H9 (cell line): ENCODE data around the gene IGF2BP3. TPM values are rescaled to one million over a fixed set of nuclear protein-coding genes. Genes with fewer than 3 reads are reported as not detected.

ENCODE experiments used
- DNase-seq: peaks from one replicate; pipeline ENCODE4 v3.0.0-alpha.2; 2017
- H2AFZ ChIP-seq: one replicate; pipeline ENCODE4 v1.6.1; 2013; ENCODE audit warnings: mild to moderate bottlenecking, low read length, control low read depth, moderate library complexity
- H2AK5ac ChIP-seq: 2 replicates; pipeline ENCODE4 v1.6.1; 2013; ENCODE audit warnings: low read length, control low read depth, mixed read lengths; ENCODE audit not compliant: insufficient read length
- H2BK120ac ChIP-seq: one replicate; pipeline ENCODE4 v1.6.1; 2013; ENCODE audit warnings: low read depth, mild to moderate bottlenecking, low read length, control low read depth, inconsistent platforms; ENCODE audit not compliant: poor library complexity, severe bottlenecking
- H2BK12ac ChIP-seq: 2 replicates; pipeline ENCODE4 v1.6.1; 2013; ENCODE audit warnings: low read length, control low read depth, mixed read lengths, low read depth; ENCODE audit not compliant: insufficient read length
- H2BK15ac ChIP-seq: 2 replicates; pipeline ENCODE4 v1.6.1; 2013; ENCODE audit warnings: low read depth, low read length, control low read depth
- H2BK20ac ChIP-seq: one replicate; pipeline ENCODE4 v1.6.1; 2013; ENCODE audit warnings: low read depth, mild to moderate bottlenecking, low read length, control low read depth, inconsistent platforms; ENCODE audit not compliant: poor library complexity, severe bottlenecking
- H2BK5ac ChIP-seq: 2 replicates; pipeline ENCODE4 v1.6.1; 2013; ENCODE audit warnings: low read length, control low read depth, mixed read lengths; ENCODE audit not compliant: insufficient read length
- H3K14ac ChIP-seq: 2 replicates; pipeline ENCODE4 v1.6.1; 2013; ENCODE audit warnings: low read length, control low read depth; ENCODE audit not compliant: insufficient read depth
- H3K18ac ChIP-seq: 2 replicates; pipeline ENCODE4 v1.6.1; 2013; ENCODE audit warnings: low read depth, mild to moderate bottlenecking, mixed read lengths, low read length, control low read depth; ENCODE audit not compliant: insufficient read length
- H3K23ac ChIP-seq: 2 replicates; pipeline ENCODE4 v1.6.1; 2013; ENCODE audit warnings: low read length, control low read depth, mixed read lengths, low read depth; ENCODE audit not compliant: insufficient read length
- H3K23me2 ChIP-seq: 2 replicates; pipeline ENCODE4 v1.6.1; 2013; ENCODE audit warnings: low read depth, mild to moderate bottlenecking, mixed read lengths, low read length, control low read depth; ENCODE audit not compliant: insufficient read length, poor library complexity, severe bottlenecking
- H3K27ac ChIP-seq: 2 replicates; pipeline ENCODE4 v1.5.1; 2013; ENCODE audit warnings: low read length, control low read depth, mixed read lengths, low read depth; ENCODE audit not compliant: insufficient read length
- H3K27me3 ChIP-seq: 2 replicates; pipeline ENCODE4 v1.6.1; 2013; ENCODE audit warnings: low read length, control low read depth, inconsistent platforms; ENCODE audit not compliant: insufficient read depth
- H3K4ac ChIP-seq: 2 replicates; pipeline ENCODE4 v1.6.1; 2013; ENCODE audit warnings: low read depth, mild to moderate bottlenecking, control low read depth, inconsistent platforms, low read length, moderate library complexity
- H3K4me1 ChIP-seq: 2 replicates; pipeline ENCODE4 v1.6.1; 2013; ENCODE audit warnings: low read length, control low read depth, inconsistent platforms; ENCODE audit not compliant: insufficient read depth
- H3K4me2 ChIP-seq: 2 replicates; pipeline ENCODE4 v1.6.1; 2013; ENCODE audit warnings: low read length, control low read depth, mixed read lengths; ENCODE audit not compliant: insufficient read length, insufficient read depth
- H3K56ac ChIP-seq: 2 replicates; pipeline ENCODE4 v1.6.1; 2013; ENCODE audit warnings: low read depth, mild to moderate bottlenecking, mixed read lengths, low read length, control low read depth; ENCODE audit not compliant: insufficient read length
- H3K79me1 ChIP-seq: 2 replicates; pipeline ENCODE4 v1.6.1; 2013; ENCODE audit warnings: low read depth, mild to moderate bottlenecking, moderate library complexity, low read length, control low read depth, inconsistent platforms; ENCODE audit not compliant: insufficient read depth, poor library complexity, severe bottlenecking
- H3K79me2 ChIP-seq: 2 replicates; pipeline ENCODE4 v1.6.1; 2013; ENCODE audit warnings: low read length, control low read depth, inconsistent platforms; ENCODE audit not compliant: insufficient read depth
- H3K9ac ChIP-seq: 2 replicates; pipeline ENCODE4 v1.6.1; 2013; ENCODE audit warnings: low read length, control low read depth, mixed read lengths; ENCODE audit not compliant: insufficient read length; ENCODE audit errors: extremely low read depth
- H3K9me3 ChIP-seq: one replicate; pipeline ENCODE4 v1.6.1; 2013; ENCODE audit warnings: low read depth, low read length, inconsistent platforms; ENCODE audit not compliant: control insufficient read depth
- H3T11ph ChIP-seq: one replicate; pipeline ENCODE4 v1.6.1; 2013; ENCODE audit warnings: mild to moderate bottlenecking, low read length, control low read depth, inconsistent platforms
- H4K20me1 ChIP-seq: one replicate; pipeline ENCODE4 v1.6.1; 2013; ENCODE audit not compliant: control insufficient read depth, insufficient read length, insufficient read depth
- H4K5ac ChIP-seq: 2 replicates; pipeline ENCODE4 v1.6.1; 2013; ENCODE audit warnings: low read depth, mild to moderate bottlenecking, mixed read lengths, low read length, control low read depth; ENCODE audit not compliant: insufficient read length
- H4K8ac ChIP-seq: replicated peaks from 2 replicates; pipeline ENCODE4 v1.6.1; 2013; ENCODE audit warnings: low read length, control low read depth, mixed read lengths, low read depth; ENCODE audit not compliant: insufficient read length
- H4K91ac ChIP-seq: 2 replicates; pipeline ENCODE4 v1.6.1; 2013; ENCODE audit warnings: low read depth, mild to moderate bottlenecking, moderate library complexity, mixed read lengths, low read length, control low read depth; ENCODE audit not compliant: insufficient read length
- H3K27ac Mint-ChIP-seq, 3 experiments: 2 replicates in 2 of 3; 3 replicates in 1 of 3; pipeline ENCODE4 v1.8.0; 2020 to 2021; ENCODE audit warnings: mixed read lengths in 3 of 3, mild to moderate bottlenecking in 1 of 3, moderate library complexity in 1 of 3
- H3K27me3 Mint-ChIP-seq: 2 replicates; pipeline ENCODE4 v1.8.0; 2021; ENCODE audit warnings: low read depth, mild to moderate bottlenecking, moderate library complexity, mixed read lengths
- H3K36me3 Mint-ChIP-seq, 3 experiments: 2 replicates in 2 of 3; 3 replicates in 1 of 3; pipeline ENCODE4 v1.8.0; 2020 to 2021; ENCODE audit warnings: low read depth in 3 of 3, mixed read lengths in 3 of 3; ENCODE audit not compliant: insufficient read depth in 1 of 3
- H3K4me1 Mint-ChIP-seq, 2 experiments: 2 replicates each; pipeline ENCODE4 v1.8.0; 2020; ENCODE audit warnings: mixed read lengths in 2 of 2
- H3K4me3 Mint-ChIP-seq, 2 experiments: 2 replicates in 1 of 2; 3 replicates in 1 of 2; pipeline ENCODE4 v1.8.0; 2020 to 2021; ENCODE audit warnings: mild to moderate bottlenecking in 2 of 2, mixed read lengths in 2 of 2, moderate library complexity in 1 of 2
- H3K9me3 Mint-ChIP-seq, 2 experiments: 2 replicates in 1 of 2; 3 replicates in 1 of 2; pipeline ENCODE4 v1.8.0; 2020; ENCODE audit warnings: mild to moderate bottlenecking in 2 of 2, mixed read lengths in 2 of 2, moderate library complexity in 1 of 2
- CTCF ChIP-seq: fragments of 200-600 bp; sonication (generic); conservative IDR thresholded peaks from 3 replicates; pipeline ENCODE4 v1.8.0; 2021; ENCODE audit warnings: antibody characterized with exemption, mild to moderate bottlenecking
- WGBS: extraction: QIAGEN DNeasy Blood & Tissue Kit; methylation state at CpG from one replicate; pipeline ENCODE4 v1.1.7; 2013; ENCODE audit warnings: missing lambda C conversion rate, low lambda C conversion rate, mixed read lengths; ENCODE audit not compliant: insufficient read length; ENCODE audit errors: extremely low coverage; 5-methylcytosine and 5-hydroxymethylcytosine counted together
- total RNA-seq: library from RNA; stranded (reverse); gene quantifications from 2 replicates; pipeline ENCODE4 v1.2.1, GENCODE V29; 2021

Gene IGF2BP3
- total RNA-seq, 1 experiment from 2014 or later = 197 TPM

GRCh38 chr7:23284871-23285270, 185.4 kb downstream of the IGF2BP3 start:
- H3K23ac ChIP-seq = no peak overlapping the region
- no peaks in the 10 kb centered on the region; a peak in 1 of 5 replicates for H3K9me3 Mint-ChIP-seq
- H4K91ac ChIP-seq = no peak overlapping the region
- no peak overlapping the region for H4K5ac ChIP-seq
- TF ChIP-seq CTCF = no peak
- H3T11ph ChIP-seq = no peak overlapping the region
- no peaks in the 10 kb centered on the region for H3K27me3 Mint-ChIP-seq
- H3K79me2 ChIP-seq = no peaks in the 10 kb centered on the region
- H3K36me3 Mint-ChIP-seq = no peaks in the 10 kb centered on the region
- H4K8ac ChIP-seq = no peak overlapping the region
- H3K4me1 ChIP-seq = no peaks in the 10 kb centered on the region
- no peak overlapping the region for H3K4me3 Mint-ChIP-seq
- no peak overlapping the region for H3K27ac Mint-ChIP-seq
- H3K56ac ChIP-seq = no peak overlapping the region
- peaks cover 9 to 18% of the 10 kb centered on the region in 2 experiments for H3K4me1 Mint-ChIP-seq
- H3K27ac ChIP-seq = no peak overlapping the region
- H3K18ac ChIP-seq = no peak overlapping the region
- H3K9me3 ChIP-seq = no peaks in the 10 kb centered on the region
- H2AK5ac ChIP-seq = no peak overlapping the region
- H2BK5ac ChIP-seq = no peak overlapping the region
- no peak overlapping the region for H2AFZ ChIP-seq
- no peak overlapping the region for H2BK15ac ChIP-seq
- no peaks in the 10 kb centered on the region for H3K23me2 ChIP-seq
- no peak overlapping the region for H2BK120ac ChIP-seq
- H3K79me1 ChIP-seq = no peaks in the 10 kb centered on the region
- no peak overlapping the region for H3K9ac ChIP-seq
- no peak for DNase-seq
- H3K27me3 ChIP-seq = no peaks in the 10 kb centered on the region
- no peak overlapping the region for H3K14ac ChIP-seq
- no CpG with 5 or more reads among the region's 2 CpGs for WGBS
- no peak overlapping the region for H2BK20ac ChIP-seq
- H3K4me2 ChIP-seq = no peak overlapping the region
- no peak overlapping the region for H3K4ac ChIP-seq
- H2BK12ac ChIP-seq = no peak overlapping the region
- no peaks in the 10 kb centered on the region for H4K20me1 ChIP-seq
